H9 (cell line): ENCODE data around the gene CUBN. TPM values are rescaled to one million over a fixed set of nuclear protein-coding genes. Genes with fewer than 3 reads are reported as not detected.

Experiments
- DNase-seq: peaks from one replicate; pipeline ENCODE4 v3.0.0-alpha.2; 2017
- H2AFZ ChIP-seq: one replicate; pipeline ENCODE4 v1.6.1; 2013; ENCODE audit warnings: mild to moderate bottlenecking, low read length, control low read depth, moderate library complexity
- H2AK5ac ChIP-seq: 2 replicates; pipeline ENCODE4 v1.6.1; 2013; ENCODE audit warnings: low read length, control low read depth, mixed read lengths; ENCODE audit not compliant: insufficient read length
- H2BK120ac ChIP-seq: one replicate; pipeline ENCODE4 v1.6.1; 2013; ENCODE audit warnings: low read depth, mild to moderate bottlenecking, low read length, control low read depth, inconsistent platforms; ENCODE audit not compliant: poor library complexity, severe bottlenecking
- H2BK12ac ChIP-seq: 2 replicates; pipeline ENCODE4 v1.6.1; 2013; ENCODE audit warnings: low read length, control low read depth, mixed read lengths, low read depth; ENCODE audit not compliant: insufficient read length
- H2BK15ac ChIP-seq: 2 replicates; pipeline ENCODE4 v1.6.1; 2013; ENCODE audit warnings: low read depth, low read length, control low read depth
- H2BK20ac ChIP-seq: one replicate; pipeline ENCODE4 v1.6.1; 2013; ENCODE audit warnings: low read depth, mild to moderate bottlenecking, low read length, control low read depth, inconsistent platforms; ENCODE audit not compliant: poor library complexity, severe bottlenecking
- H2BK5ac ChIP-seq: 2 replicates; pipeline ENCODE4 v1.6.1; 2013; ENCODE audit warnings: low read length, control low read depth, mixed read lengths; ENCODE audit not compliant: insufficient read length
- H3K14ac ChIP-seq: 2 replicates; pipeline ENCODE4 v1.6.1; 2013; ENCODE audit warnings: low read length, control low read depth; ENCODE audit not compliant: insufficient read depth
- H3K18ac ChIP-seq: 2 replicates; pipeline ENCODE4 v1.6.1; 2013; ENCODE audit warnings: low read depth, mild to moderate bottlenecking, mixed read lengths, low read length, control low read depth; ENCODE audit not compliant: insufficient read length
- H3K23ac ChIP-seq: 2 replicates; pipeline ENCODE4 v1.6.1; 2013; ENCODE audit warnings: low read length, control low read depth, mixed read lengths, low read depth; ENCODE audit not compliant: insufficient read length
- H3K23me2 ChIP-seq: 2 replicates; pipeline ENCODE4 v1.6.1; 2013; ENCODE audit warnings: low read depth, mild to moderate bottlenecking, mixed read lengths, low read length, control low read depth; ENCODE audit not compliant: insufficient read length, poor library complexity, severe bottlenecking
- H3K27ac ChIP-seq: 2 replicates; pipeline ENCODE4 v1.5.1; 2013; ENCODE audit warnings: low read length, control low read depth, mixed read lengths, low read depth; ENCODE audit not compliant: insufficient read length
- H3K27me3 ChIP-seq: 2 replicates; pipeline ENCODE4 v1.6.1; 2013; ENCODE audit warnings: low read length, control low read depth, inconsistent platforms; ENCODE audit not compliant: insufficient read depth
- H3K4ac ChIP-seq: 2 replicates; pipeline ENCODE4 v1.6.1; 2013; ENCODE audit warnings: low read depth, mild to moderate bottlenecking, control low read depth, inconsistent platforms, low read length, moderate library complexity
- H3K4me1 ChIP-seq: 2 replicates; pipeline ENCODE4 v1.6.1; 2013; ENCODE audit warnings: low read length, control low read depth, inconsistent platforms; ENCODE audit not compliant: insufficient read depth
- H3K4me2 ChIP-seq: 2 replicates; pipeline ENCODE4 v1.6.1; 2013; ENCODE audit warnings: low read length, control low read depth, mixed read lengths; ENCODE audit not compliant: insufficient read length, insufficient read depth
- H3K56ac ChIP-seq: 2 replicates; pipeline ENCODE4 v1.6.1; 2013; ENCODE audit warnings: low read depth, mild to moderate bottlenecking, mixed read lengths, low read length, control low read depth; ENCODE audit not compliant: insufficient read length
- H3K79me1 ChIP-seq: 2 replicates; pipeline ENCODE4 v1.6.1; 2013; ENCODE audit warnings: low read depth, mild to moderate bottlenecking, moderate library complexity, low read length, control low read depth, inconsistent platforms; ENCODE audit not compliant: insufficient read depth, poor library complexity, severe bottlenecking
- H3K79me2 ChIP-seq: 2 replicates; pipeline ENCODE4 v1.6.1; 2013; ENCODE audit warnings: low read length, control low read depth, inconsistent platforms; ENCODE audit not compliant: insufficient read depth
- H3K9ac ChIP-seq: 2 replicates; pipeline ENCODE4 v1.6.1; 2013; ENCODE audit warnings: low read length, control low read depth, mixed read lengths; ENCODE audit not compliant: insufficient read length; ENCODE audit errors: extremely low read depth
- H3K9me3 ChIP-seq: one replicate; pipeline ENCODE4 v1.6.1; 2013; ENCODE audit warnings: low read depth, low read length, inconsistent platforms; ENCODE audit not compliant: control insufficient read depth
- H3T11ph ChIP-seq: one replicate; pipeline ENCODE4 v1.6.1; 2013; ENCODE audit warnings: mild to moderate bottlenecking, low read length, control low read depth, inconsistent platforms
- H4K20me1 ChIP-seq: one replicate; pipeline ENCODE4 v1.6.1; 2013; ENCODE audit not compliant: control insufficient read depth, insufficient read length, insufficient read depth
- H4K5ac ChIP-seq: 2 replicates; pipeline ENCODE4 v1.6.1; 2013; ENCODE audit warnings: low read depth, mild to moderate bottlenecking, mixed read lengths, low read length, control low read depth; ENCODE audit not compliant: insufficient read length
- H4K8ac ChIP-seq: replicated peaks from 2 replicates; pipeline ENCODE4 v1.6.1; 2013; ENCODE audit warnings: low read length, control low read depth, mixed read lengths, low read depth; ENCODE audit not compliant: insufficient read length
- H4K91ac ChIP-seq: 2 replicates; pipeline ENCODE4 v1.6.1; 2013; ENCODE audit warnings: low read depth, mild to moderate bottlenecking, moderate library complexity, mixed read lengths, low read length, control low read depth; ENCODE audit not compliant: insufficient read length
- H3K27ac Mint-ChIP-seq, 3 experiments: 2 replicates in 2 of 3; 3 replicates in 1 of 3; pipeline ENCODE4 v1.8.0; 2020 to 2021; ENCODE audit warnings: mixed read lengths in 3 of 3, mild to moderate bottlenecking in 1 of 3, moderate library complexity in 1 of 3
- H3K27me3 Mint-ChIP-seq: 2 replicates; pipeline ENCODE4 v1.8.0; 2021; ENCODE audit warnings: low read depth, mild to moderate bottlenecking, moderate library complexity, mixed read lengths
- H3K36me3 Mint-ChIP-seq, 3 experiments: 2 replicates in 2 of 3; 3 replicates in 1 of 3; pipeline ENCODE4 v1.8.0; 2020 to 2021; ENCODE audit warnings: low read depth in 3 of 3, mixed read lengths in 3 of 3; ENCODE audit not compliant: insufficient read depth in 1 of 3
- H3K4me1 Mint-ChIP-seq, 2 experiments: 2 replicates each; pipeline ENCODE4 v1.8.0; 2020; ENCODE audit warnings: mixed read lengths in 2 of 2
- H3K4me3 Mint-ChIP-seq, 2 experiments: 2 replicates in 1 of 2; 3 replicates in 1 of 2; pipeline ENCODE4 v1.8.0; 2020 to 2021; ENCODE audit warnings: mild to moderate bottlenecking in 2 of 2, mixed read lengths in 2 of 2, moderate library complexity in 1 of 2
- H3K9me3 Mint-ChIP-seq, 2 experiments: 2 replicates in 1 of 2; 3 replicates in 1 of 2; pipeline ENCODE4 v1.8.0; 2020; ENCODE audit warnings: mild to moderate bottlenecking in 2 of 2, mixed read lengths in 2 of 2, moderate library complexity in 1 of 2
- WGBS: extraction: QIAGEN DNeasy Blood & Tissue Kit; methylation state at CpG from one replicate; pipeline ENCODE4 v1.1.7; 2013; ENCODE audit warnings: missing lambda C conversion rate, low lambda C conversion rate, mixed read lengths; ENCODE audit not compliant: insufficient read length; ENCODE audit errors: extremely low coverage; 5-methylcytosine and 5-hydroxymethylcytosine counted together
- total RNA-seq: library from RNA; stranded (reverse); gene quantifications from 2 replicates; pipeline ENCODE4 v1.2.1, GENCODE V29; 2021
- TF ChIP-seq, protein P1 (sequence below): fragments of 200-600 bp; sonication (generic); conservative IDR thresholded peaks from 3 replicates; pipeline ENCODE4 v1.8.0; 2021; ENCODE audit warnings: antibody characterized with exemption, mild to moderate bottlenecking

Gene CUBN
- total RNA-seq, 1 experiment from 2014 or later: 0.26 TPM

DNA sequence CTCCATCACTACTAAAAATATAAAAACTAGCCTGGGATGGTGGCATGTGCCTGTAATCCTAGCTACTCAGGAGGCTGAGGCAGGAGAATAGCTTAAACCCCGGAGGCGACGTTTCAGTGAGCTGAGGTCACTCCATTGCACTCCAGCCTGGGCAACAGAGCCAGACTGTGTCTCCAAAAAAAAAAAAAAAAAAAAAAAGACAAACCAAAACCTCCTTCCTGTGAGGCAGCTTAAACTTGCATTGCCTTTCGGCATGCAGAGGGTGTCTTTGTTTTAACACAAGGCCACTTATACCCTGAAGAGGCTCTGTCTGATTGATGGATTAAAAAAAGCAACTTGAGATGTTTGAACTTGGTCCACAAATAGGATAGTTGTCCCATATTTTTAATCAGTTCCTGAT lies 184.0 kb downstream of the CUBN start:
- Histone ChIP-seq H3T11ph (no peak overlapping the region), H3K9me3 (no peaks in the 10 kb centered on the region), H3K23ac (no peak overlapping the region), H2BK12ac (no peak overlapping the region), H3K56ac (no peak overlapping the region), H3K27me3 (no peaks in the 10 kb centered on the region), H3K18ac (no peak overlapping the region), H3K4ac (no peak overlapping the region), H3K14ac (no peak overlapping the region), H2AFZ (no peak overlapping the region), H3K79me2 (no peaks in the 10 kb centered on the region), H2BK5ac (no peak overlapping the region), H4K8ac (no peak overlapping the region), H2BK20ac (no peak overlapping the region), H2AK5ac (no peak overlapping the region), H4K91ac (no peak overlapping the region), H4K20me1 (no peaks in the 10 kb centered on the region), H3K9ac (no peak overlapping the region), H4K5ac (no peak overlapping the region), H3K4me2 (no peak overlapping the region), H2BK120ac (no peak overlapping the region), H2BK15ac (no peak overlapping the region), H3K23me2 (no peaks in the 10 kb centered on the region), H3K4me1 (no peaks in the 10 kb centered on the region), H3K27ac (no peak overlapping the region), H3K79me1 (no peaks in the 10 kb centered on the region)
- Mint-ChIP-seq H3K27ac (no peak overlapping the region), H3K4me3 (no peak overlapping the region), H3K27me3 (no peaks in the 10 kb centered on the region; the same call in 1 of the 2 replicates), H3K4me1 (peaks cover 27 to 31% of the 10 kb centered on the region in 2 experiments), H3K9me3 (no peaks in the 10 kb centered on the region), H3K36me3 (no peaks in the 10 kb centered on the region)
- no peak for DNase-seq
- TF ChIP-seq, protein P1, sequence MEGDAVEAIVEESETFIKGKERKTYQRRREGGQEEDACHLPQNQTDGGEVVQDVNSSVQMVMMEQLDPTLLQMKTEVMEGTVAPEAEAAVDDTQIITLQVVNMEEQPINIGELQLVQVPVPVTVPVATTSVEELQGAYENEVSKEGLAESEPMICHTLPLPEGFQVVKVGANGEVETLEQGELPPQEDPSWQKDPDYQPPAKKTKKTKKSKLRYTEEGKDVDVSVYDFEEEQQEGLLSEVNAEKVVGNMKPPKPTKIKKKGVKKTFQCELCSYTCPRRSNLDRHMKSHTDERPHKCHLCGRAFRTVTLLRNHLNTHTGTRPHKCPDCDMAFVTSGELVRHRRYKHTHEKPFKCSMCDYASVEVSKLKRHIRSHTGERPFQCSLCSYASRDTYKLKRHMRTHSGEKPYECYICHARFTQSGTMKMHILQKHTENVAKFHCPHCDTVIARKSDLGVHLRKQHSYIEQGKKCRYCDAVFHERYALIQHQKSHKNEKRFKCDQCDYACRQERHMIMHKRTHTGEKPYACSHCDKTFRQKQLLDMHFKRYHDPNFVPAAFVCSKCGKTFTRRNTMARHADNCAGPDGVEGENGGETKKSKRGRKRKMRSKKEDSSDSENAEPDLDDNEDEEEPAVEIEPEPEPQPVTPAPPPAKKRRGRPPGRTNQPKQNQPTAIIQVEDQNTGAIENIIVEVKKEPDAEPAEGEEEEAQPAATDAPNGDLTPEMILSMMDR: no peak
- WGBS: no CpG with 5 or more reads among the region's 4 CpGs
